Measurements from ENCODE around the gene TIAL1.
"Not testable (repeated sequence)": the region's sequence is repeated elsewhere in the genome, so short reads cannot be mapped to it uniquely, and the experiment has no call there.

TIAL1 gene

DNA sequence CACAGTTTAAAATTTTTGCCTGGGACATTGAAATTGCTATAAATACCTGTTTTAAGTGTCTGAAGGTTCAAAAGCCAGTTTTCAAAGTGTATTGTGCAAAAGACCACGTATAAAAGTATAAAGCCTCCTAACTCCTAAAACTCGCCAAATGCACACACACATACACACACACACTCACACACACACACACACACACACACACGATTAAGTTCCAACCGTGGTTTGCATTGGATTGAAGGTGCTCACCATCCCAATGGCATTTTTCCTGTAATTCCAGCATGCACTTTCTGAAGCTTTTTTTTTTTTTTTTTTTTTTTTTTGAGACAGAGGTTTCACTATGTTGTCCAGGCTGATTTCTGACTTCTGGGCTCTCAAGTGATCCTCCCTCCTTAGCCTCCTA is 51.5 kb downstream of the TIAL1 start:
- no peak for DNase-seq

DNA sequence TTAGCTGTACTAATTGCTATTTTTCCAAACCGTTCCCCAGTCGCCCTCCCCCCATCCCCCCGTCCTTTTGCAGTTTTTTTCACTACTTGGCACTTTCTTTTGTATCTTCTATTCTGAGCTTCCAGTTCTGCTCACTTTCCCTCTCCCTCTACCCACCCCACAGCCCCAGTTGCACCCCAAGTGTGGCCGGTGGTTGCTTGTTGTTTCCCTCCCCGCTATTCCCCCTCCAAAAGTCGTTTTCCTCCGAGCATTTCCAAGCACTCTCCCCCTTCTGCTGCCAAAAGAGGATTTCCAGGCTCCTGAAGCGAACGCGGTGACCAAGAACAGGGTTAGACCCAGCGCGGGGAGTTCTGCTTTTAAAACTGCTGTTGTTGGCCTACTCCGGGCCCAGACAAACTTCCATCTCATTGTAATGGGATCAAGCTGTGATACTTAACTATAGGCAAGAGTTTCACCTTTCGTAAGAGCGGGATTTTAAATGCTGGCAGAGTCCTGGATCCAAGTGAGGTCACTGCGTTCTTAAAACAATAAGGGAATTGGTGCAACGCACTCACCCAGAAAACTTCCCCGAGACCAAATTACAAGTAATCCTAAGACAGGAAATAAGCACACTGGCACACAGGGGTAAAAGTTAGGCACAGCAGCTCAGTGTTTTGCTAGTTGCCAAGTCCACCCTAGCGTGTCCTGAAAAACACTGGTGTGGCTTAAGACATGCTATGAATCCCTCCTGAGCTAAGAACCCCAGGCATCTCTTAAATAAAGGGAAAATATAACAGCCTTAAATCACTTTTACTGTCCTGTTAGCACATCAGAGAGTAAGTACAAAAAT is 52.7 kb downstream of the TIAL1 start:
- DNase-seq, result no peak

GRCh38 chr10:119542988-119543813 is 53.6 kb downstream of the TIAL1 start:
- DNase-seq, result peak; percentile 25 to 70 (median 44)

DNA sequence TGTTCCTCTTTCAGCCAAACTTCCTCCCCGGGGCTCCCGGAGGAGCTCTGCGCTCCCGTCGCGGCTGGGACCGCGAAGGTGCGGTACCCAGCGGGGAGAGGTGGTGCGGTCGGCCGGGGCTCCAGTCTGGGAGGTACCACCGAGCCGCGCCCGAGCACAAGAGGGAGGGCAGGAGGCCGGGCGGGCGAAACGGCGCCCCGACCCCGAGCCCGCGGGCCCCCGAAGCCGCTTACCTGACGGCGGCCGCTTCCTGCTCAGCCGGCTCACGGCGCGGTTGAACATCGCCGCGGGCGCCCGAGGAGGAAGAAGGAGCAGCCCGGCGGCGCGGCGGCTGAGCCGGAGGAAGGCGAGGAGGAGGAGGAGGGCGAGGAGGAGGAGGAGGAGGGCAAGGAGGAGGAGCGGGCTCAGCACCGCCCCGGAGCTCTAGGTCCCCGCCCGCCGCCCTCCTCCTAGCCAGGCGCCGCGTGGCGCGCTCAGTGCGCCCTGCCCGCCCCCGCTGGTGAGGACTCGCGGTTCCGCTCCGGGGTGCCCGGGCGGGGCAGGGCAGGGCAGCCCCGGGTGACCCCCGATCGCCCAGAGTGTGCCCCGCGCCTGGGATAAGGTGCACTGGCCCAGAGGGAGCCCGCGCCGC is 54.3 kb downstream of the TIAL1 start, which contains the start of gene RGS10:
Gene RGS10 (minus strand): TSS at position 363 of the 631 bp plus-strand sequence. CDS start 81 bp downstream, at position 282.
- DNase-seq, result peak; percentile 67 to 89 (median 76)

- DNase-seq, result peak; percentile 15 to 52 (median 33)
Measured at GRCh38 chr10:119541459-119542356, 55.1 kb downstream of the TIAL1 start.

- peak in 1 of 5 donors; percentile 28 for DNase-seq
Measured at GRCh38 chr10:119541046-119541445, 55.7 kb downstream of the TIAL1 start.

- no peak for DNase-seq
Measured at GRCh38 chr10:119540038-119540437, 56.7 kb downstream of the TIAL1 start.

DNA sequence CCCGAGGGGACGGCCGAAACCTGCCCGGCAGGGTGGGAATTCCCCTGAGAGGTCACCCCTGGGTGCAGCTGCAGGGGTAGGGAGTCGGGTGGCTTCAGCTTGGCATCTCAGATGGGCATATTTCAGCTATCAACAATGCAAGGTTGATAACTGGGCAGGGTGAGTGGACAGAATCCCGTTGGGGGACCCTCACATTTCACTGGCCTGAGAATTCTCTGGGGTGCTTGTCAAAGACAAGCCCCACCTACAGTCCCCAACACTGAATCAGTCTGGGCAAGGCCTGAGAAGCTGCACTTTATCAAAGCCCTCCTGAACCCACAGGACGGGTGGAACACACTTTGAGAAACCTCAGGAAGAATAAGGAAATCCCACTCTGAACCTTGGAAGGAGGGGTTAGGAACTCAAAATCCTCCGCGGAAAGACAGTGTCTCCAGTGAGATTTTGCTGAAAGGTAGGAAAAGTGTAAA is 57.4 kb downstream of the TIAL1 start:
- peak in 1 of 5 donors; percentile 13 for DNase-seq

DNA sequence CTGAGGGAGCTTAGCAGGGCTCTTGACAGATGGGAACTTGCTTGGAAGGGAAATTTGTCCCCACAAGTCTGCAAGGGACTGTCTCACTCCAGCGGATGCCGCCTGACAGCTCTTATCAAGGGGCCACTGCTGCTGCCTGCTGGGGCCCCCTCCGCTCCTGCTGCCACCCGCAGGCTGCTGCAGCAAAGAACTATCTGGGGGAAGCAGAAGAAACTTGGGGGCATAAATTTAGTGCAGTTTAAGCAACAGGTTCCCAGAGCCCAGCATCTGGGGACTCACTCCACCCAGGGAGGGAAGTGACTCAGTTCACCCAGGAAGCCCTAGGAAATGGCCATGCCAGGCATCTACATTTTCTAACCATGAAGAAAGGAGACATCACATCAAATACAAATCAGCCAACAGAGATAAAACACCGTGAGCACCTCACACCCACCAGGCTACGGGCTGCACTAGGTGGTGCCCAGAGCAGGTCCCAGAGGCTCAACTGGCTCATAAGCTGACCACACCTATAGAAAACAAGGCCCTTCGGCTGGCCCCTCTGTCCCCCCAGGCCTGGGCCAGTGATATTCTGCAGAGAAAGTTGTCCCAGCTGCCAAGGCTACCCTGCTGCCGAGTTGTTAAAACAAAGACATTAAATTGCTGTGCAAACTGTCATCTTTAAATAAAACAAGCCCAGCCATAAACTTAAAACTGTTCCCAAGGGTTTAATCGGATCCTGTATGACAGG is 58.0 kb downstream of the TIAL1 start:
- peak in 1 of 5 donors; percentile 36 for DNase-seq

GRCh38 chr10:119537953-119538630 is 58.7 kb downstream of the TIAL1 start:
- no peak for DNase-seq

DNA sequence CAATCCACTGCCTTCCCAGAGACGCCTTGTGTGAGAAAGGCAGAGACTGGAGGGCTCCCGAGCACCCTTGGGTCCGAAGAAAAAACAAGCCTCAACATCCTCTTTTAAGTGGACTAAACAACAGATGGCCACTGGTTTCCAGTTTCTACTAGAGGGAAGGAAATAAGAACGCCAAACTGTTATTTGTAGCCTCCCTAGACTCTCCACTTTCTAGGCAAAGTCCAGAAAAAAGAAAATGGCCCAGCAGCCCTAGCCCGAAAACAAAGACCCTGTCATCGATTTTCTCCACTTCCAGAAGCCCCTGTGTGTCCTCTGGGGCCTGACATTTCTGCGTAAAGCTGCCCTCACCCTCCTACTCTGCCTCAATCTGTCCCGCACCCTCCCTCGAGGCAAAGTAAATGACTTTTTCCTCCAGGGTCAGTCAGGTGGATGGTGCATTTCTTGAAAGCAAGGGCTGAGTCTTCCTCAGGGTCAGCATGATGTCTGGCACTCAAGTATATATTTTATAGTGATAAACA is 60.2 kb downstream of the TIAL1 start:
- DNase-seq, result no peak

- no peak for DNase-seq
Measured at GRCh38 chr10:119535837-119536507, 60.8 kb downstream of the TIAL1 start.

GRCh38 chr10:119535305-119535704 is 61.5 kb downstream of the TIAL1 start:
- no peak for DNase-seq

GRCh38 chr10:119533473-119533872 is 63.3 kb downstream of the TIAL1 start:
- no peak for DNase-seq

GRCh38 chr10:119532791-119533190 is 64.0 kb downstream of the TIAL1 start:
- DNase-seq, result not testable (repeated sequence)

DNA sequence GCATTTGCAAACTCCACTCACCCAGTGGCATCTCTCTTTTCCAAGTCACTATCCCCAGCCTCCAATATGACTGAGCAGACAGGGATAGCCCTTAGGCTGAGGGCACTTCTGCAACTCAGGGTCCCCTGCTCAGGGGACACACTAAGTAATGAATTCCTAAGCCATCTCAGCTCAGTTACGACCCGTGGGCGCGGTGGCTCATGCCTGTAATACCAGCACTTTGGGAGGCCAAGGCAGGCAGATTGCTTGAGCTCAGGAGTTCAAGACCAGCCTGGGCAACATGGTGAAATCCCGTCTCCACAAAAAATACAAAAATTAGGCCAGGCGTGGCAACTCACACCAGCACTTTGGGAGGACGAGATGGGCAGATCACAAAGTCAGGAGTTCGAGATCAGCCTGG is 64.5 kb downstream of the TIAL1 start:
- DNase-seq, result not testable (repeated sequence)

GRCh38 chr10:119531067-119531466 is 65.7 kb downstream of the TIAL1 start:
- DNase-seq, result no peak

GRCh38 chr10:119528663-119529237 is 68.0 kb downstream of the TIAL1 start:
- not testable (repeated sequence) for DNase-seq
